A549 (cell line): ENCODE measurements around the gene SLC7A10. TPM values are rescaled to one million over a fixed set of nuclear protein-coding genes. Genes with fewer than 3 reads are reported as not detected.

ENCODE experiments used
- ATAC-seq, 2 experiments: fragments of 200-7000 bp in 1 of 2; fragments of >200 bp in 1 of 2; cut with Nextera tagmentation in 1 of 2; cut with Tn5 transposase in 1 of 2; 3 replicates each; pipeline versions ENCODE4 v1.8.0 to v1.9.1; 2018 to 2020; ENCODE audit warnings: mild to moderate bottlenecking in 1 of 2, moderate library complexity in 1 of 2
- CTCF ChIA-PET: fragments of 300-600 bp; sonication (Branson Sonifier 250); formaldehyde crosslinking; extraction: SDS; loops from one replicate; lab custom pipeline; 2021; ENCODE audit warnings: antibody characterized with exemption, inconsistent platforms; lab: Yijun Ruan, JAX
- POLR2A ChIA-PET: fragments of 350-600 bp; formaldehyde crosslinking; extraction: SDS; loops from one replicate; lab custom pipeline; 2021; ENCODE audit warnings: antibody characterized with exemption, inconsistent platforms; lab: Yijun Ruan, JAX
- DNase-seq, 2 experiments: peaks; one replicate each; pipeline versions ENCODE4 v3.0.0 to v3.0.0-alpha.2; 2011 to 2016; ENCODE audit warnings: low read depth in 1 of 2, low spot score in 1 of 2
- FAIRE-seq: peaks from 2 replicates; lab custom pipeline; 2011; peaks lifted over from hg19 to GRCh38; lab: Jason Lieb, UNC
- H3K27ac ChIP-seq, 2 experiments: fragments of >200 bp; sonication (Bioruptor Twin); formaldehyde crosslinking; 3 replicates each; pipeline ENCODE4 v1.5.1; 2016 to 2017
- H3K4me1 ChIP-seq: fragments of >200 bp; sonication (Bioruptor Twin); formaldehyde crosslinking; 3 replicates; pipeline ENCODE4 v1.6.1; 2016
- H3K4me2 ChIP-seq: fragments of >200 bp; sonication (Bioruptor Twin); formaldehyde crosslinking; 3 replicates; pipeline ENCODE4 v1.6.1; 2016
- H3K4me3 ChIP-seq: fragments of >200 bp; sonication (Bioruptor Twin); formaldehyde crosslinking; 3 replicates; pipeline ENCODE4 v1.5.1; 2016
- H3K9me3 ChIP-seq: fragments of >200 bp; sonication (Bioruptor Twin); formaldehyde crosslinking; 3 replicates; pipeline ENCODE4 v1.6.1; 2016
- CBX8 ChIP-seq: fragments of 200-600 bp; sonication (generic); IDR thresholded peaks from 2 replicates; pipeline ENCODE4 v1.6.1; 2016
- CHD2 ChIP-seq: fragments of 150-350 bp; IDR thresholded peaks from 2 replicates; pipeline ENCODE4 v1.6.1; 2014; ENCODE audit warnings: low read length; ENCODE audit not compliant: partially characterized antibody
- CHD4 ChIP-seq: fragments of 200-600 bp; sonication (generic); IDR thresholded peaks from 2 replicates; pipeline ENCODE4 v1.6.1; 2016; ENCODE audit warnings: antibody characterized with exemption, mild to moderate bottlenecking, borderline replicate concordance
- CTCF ChIP-seq: fragments of >200 bp; sonication (Bioruptor Twin); formaldehyde crosslinking; IDR thresholded peaks from 3 replicates; pipeline ENCODE4 v1.5.1; 2016
- EHF ChIP-seq: fragments of 250-450 bp; sonication (Bioruptor Pico); IDR thresholded peaks from 2 replicates; pipeline ENCODE4 v1.5.0; 2020; ENCODE audit warnings: mild to moderate bottlenecking
- EHMT2 ChIP-seq: fragments of 200-600 bp; sonication (generic); IDR thresholded peaks from 2 replicates; pipeline ENCODE4 v1.6.1; 2016; ENCODE audit warnings: antibody characterized with exemption, low read depth, mild to moderate bottlenecking, moderate library complexity
- FOSB ChIP-seq: fragments of 250-450 bp; sonication (Bioruptor Pico); IDR thresholded peaks from 2 replicates; pipeline ENCODE4 v1.5.0; 2020; ENCODE audit warnings: mild to moderate bottlenecking, moderate library complexity
- GATA3 ChIP-seq: IDR thresholded peaks from 2 replicates; pipeline ENCODE4 v1.6.1; 2012; ENCODE audit warnings: borderline replicate concordance
- HDAC2 ChIP-seq: fragments of 200-600 bp; sonication (generic); IDR thresholded peaks from 2 replicates; pipeline ENCODE4 v1.6.1; 2016
- HEYL ChIP-seq: fragments of 250-450 bp; sonication (Bioruptor Pico); IDR thresholded peaks from 2 replicates; pipeline ENCODE4 v1.8.0; 2021; ENCODE audit warnings: mild to moderate bottlenecking, moderate library complexity
- JUN ChIP-seq, 2 experiments: fragments of >200 bp; sonication (Bioruptor Twin); formaldehyde crosslinking; IDR thresholded peaks; 2 replicates in 1 of 2; 3 replicates in 1 of 2; pipeline ENCODE4 v1.6.1; 2016 to 2017
- JUNB ChIP-seq: fragments of >200 bp; sonication (Bioruptor Twin); formaldehyde crosslinking; IDR thresholded peaks from 2 replicates; pipeline ENCODE4 v1.6.1; 2016
- KDM5A ChIP-seq: fragments of 200-600 bp; sonication (generic); IDR thresholded peaks from 2 replicates; pipeline ENCODE4 v1.6.1; 2016; ENCODE audit warnings: antibody characterized with exemption, mild to moderate bottlenecking
- MAX ChIP-seq: IDR thresholded peaks from 2 replicates; pipeline ENCODE4 v1.6.1; 2012
- PBX3 ChIP-seq: IDR thresholded peaks from 2 replicates; pipeline ENCODE4 v1.6.1; 2012
- POLR2A ChIP-seq: IDR thresholded peaks from 2 replicates; pipeline ENCODE4 v1.6.1; 2012; ENCODE audit warnings: mild to moderate bottlenecking, low read length
- POLR2AphosphoS2 ChIP-seq: conservative IDR thresholded peaks from 2 replicates; pipeline ENCODE4 v1.6.1; 2012; ENCODE audit warnings: low read length, improper control_type of control experiment, inconsistent platforms
- RAD21 ChIP-seq, 2 experiments: fragments of >200 bp in 1 of 2; sonication (Bioruptor Twin) in 1 of 2; formaldehyde crosslinking in 1 of 2; IDR thresholded peaks in 1 of 2; conservative IDR thresholded peaks in 1 of 2; 2 replicates in 1 of 2; 3 replicates in 1 of 2; pipeline ENCODE4 v1.6.1; 2012 to 2018; ENCODE audit warnings: inconsistent platforms in 1 of 2
- RARB ChIP-seq: fragments of 250-450 bp; sonication (Bioruptor Pico); IDR thresholded peaks from 2 replicates; pipeline ENCODE4 v1.8.0; 2021; ENCODE audit warnings: mild to moderate bottlenecking, moderate library complexity
- REST ChIP-seq: fragments of 200-600 bp; sonication (generic); IDR thresholded peaks from 2 replicates; pipeline ENCODE4 v1.6.1; 2016; ENCODE audit warnings: antibody characterized with exemption, mild to moderate bottlenecking, moderate library complexity
- RNF2 ChIP-seq: fragments of 200-600 bp; sonication (generic); IDR thresholded peaks from 2 replicates; pipeline ENCODE4 v1.6.1; 2016; ENCODE audit warnings: low read depth, mild to moderate bottlenecking, antibody characterized with exemption, moderate library complexity, borderline replicate concordance
- TP53 ChIP-seq: fragments of 250-450 bp; sonication (Bioruptor Pico); IDR thresholded peaks from 2 replicates; pipeline ENCODE4 v1.5.0; 2021; ENCODE audit warnings: mild to moderate bottlenecking, moderate library complexity
- ZFP36 ChIP-seq: fragments of 450-650 bp; IDR thresholded peaks from 2 replicates; pipeline ENCODE4 v1.6.1; 2014; ENCODE audit warnings: borderline replicate concordance; ENCODE audit not compliant: partially characterized antibody
- WGBS: methylation state at CpG from one replicate; pipeline ENCODE4 v1.1.6; 2017; ENCODE audit errors: missing lambda C conversion rate; 5-methylcytosine and 5-hydroxymethylcytosine counted together
- polyA plus RNA-seq, 4 experiments: library from polyadenylated mRNA; depleted of rRNA in 3 of 4; stranded (reverse); fragments of >200 nt; fragmentation: RNase III in 1 of 4; extraction: RNeasy Plus Mini Kit Qiagen cat#74134 plus additional on column Dnase treatment in 1 of 4; gene quantifications; 2 replicates in 3 of 4; 3 replicates in 1 of 4; pipeline ENCODE4 v1.2.3, GENCODE V29; 2011 to 2017

Gene SLC7A10
- polyA plus RNA-seq, 2 of the 4 experiments (the other 2 are of a cell fraction): 0.05 to 0.26 TPM

GRCh38 chr19:33229962-33230361, 4.3 kb upstream of the SLC7A10 start:
- POLR2A ChIA-PET: no interaction called here

GRCh38 chr19:33227870-33228599, 2.4 kb upstream of the SLC7A10 start:
- Histone ChIP-seq H3K4me3 (no peak overlapping the region), H3K4me1 (peaks cover 13% of the 10 kb centered on the region), H3K27ac (no peak overlapping the region), H3K9me3 (peaks cover 33% of the 10 kb centered on the region), H3K4me2 (no peak overlapping the region)
- TF ChIP-seq POLR2AphosphoS2 (no peak), RAD21 (conservative IDR thresholded peaks at IDR 0.05 in 1 of 2, IDR thresholded peaks at IDR 0.05 in 1 of 2) (no peak), CHD2 (no peak), RARB (CRISPR knock-in tag) (no peak), REST (no peak), JUNB (no peak), HEYL (CRISPR knock-in tag) (no peak), FOSB (CRISPR knock-in tag) (no peak), TP53 (CRISPR knock-in tag) (no peak), POLR2A (no peak), JUN (IDR thresholded peaks at IDR 0.05) (no peak), PBX3 (no peak), CBX8 (no peak), MAX (no peak)
- DNase-seq (no peak), ATAC-seq (no peak), FAIRE-seq (peak; percentile 99)
- WGBS: 36% methylated on average over 1 of the region's 1 CpG
- CTCF ChIA-PET: interaction anchor here (0.6 to 9.0 kb wide), 13 partner anchors 11 to 543 kb away, joined by 3 to 149 read pairs (median 5); no protein-coding TSS in a partner anchor
- POLR2A ChIA-PET: no interaction called here

More at GRCh38 chr19:33229962-33230361, 4.3 kb upstream of the SLC7A10 start:
- 55% methylated on average over 5 of the region's 5 CpGs for WGBS
- FAIRE-seq: no peak
- peaks cover 13% of the 10 kb centered on the region for H3K4me1 ChIP-seq
- H3K9me3 ChIP-seq: peaks cover 33% of the 10 kb centered on the region
- no peak overlapping the region for H3K27ac ChIP-seq
- no peak overlapping the region for H3K4me3 ChIP-seq
- TF ChIP-seq RARB (CRISPR knock-in tag) (no peak), RAD21 (conservative IDR thresholded peaks at IDR 0.05 in 1 of 2, IDR thresholded peaks at IDR 0.05 in 1 of 2) (no peak), FOSB (CRISPR knock-in tag) (no peak), CHD4 (no peak), KDM5A (no peak), HDAC2 (no peak), CTCF (no peak), EHF (CRISPR knock-in tag) (no peak), HEYL (CRISPR knock-in tag) (no peak), PBX3 (no peak), GATA3 (no peak), CHD2 (no peak), ZFP36 (no peak), RNF2 (no peak), EHMT2 (no peak), CBX8 (no peak)
- CTCF ChIA-PET: interaction anchor here (0.6 to 3.7 kb wide), 6 partner anchors 13 to 843 kb away, joined by 3 to 40 read pairs (median 4); no protein-coding TSS in a partner anchor
- no peak for ATAC-seq
- no peak for DNase-seq
- no peak overlapping the region for H3K4me2 ChIP-seq
